GM10266 (cell line): ENCODE measurements around the gene MAGI2.

ENCODE experiments used
- DNase-seq: peaks from one replicate; pipeline ENCODE4 v3.0.0; 2012; ENCODE audit errors: extremely low spot score
- CTCF ChIP-seq: IDR thresholded peaks from 2 replicates; pipeline ENCODE4 v1.5.1; 2012; ENCODE audit warnings: mild to moderate bottlenecking, low read depth; ENCODE audit not compliant: control insufficient read depth, insufficient read depth; ENCODE audit errors: missing control alignments

The MAGI2 gene

GRCh38 chr7:79453558-79454360 is at the start of gene MAGI2:
Gene MAGI2, minus strand, starts transcription at chr7:79453667. Its CDS starts 347 bp downstream, at chr7:79453320.
- DNase-seq: no peak
- no peak for TF ChIP-seq CTCF

- no peak for DNase-seq
- no peak for TF ChIP-seq CTCF
Observed at GRCh38 chr7:79502151-79502550, 48.7 kb upstream of the MAGI2 start.

GRCh38 chr7:79500759-79501158 is 47.3 kb upstream of the MAGI2 start:
- no peak for TF ChIP-seq CTCF
- no peak for DNase-seq

- DNase-seq: no peak
- TF ChIP-seq CTCF: no peak
Observed at GRCh38 chr7:79497728-79498127, 44.3 kb upstream of the MAGI2 start.

- no peak for TF ChIP-seq CTCF
- DNase-seq: no peak
Observed at GRCh38 chr7:79495544-79496272, 42.2 kb upstream of the MAGI2 start.

GRCh38 chr7:79494046-79494445 is 40.6 kb upstream of the MAGI2 start:
- TF ChIP-seq CTCF: no peak
- DNase-seq: no peak

GRCh38 chr7:79489371-79489770 is 35.9 kb upstream of the MAGI2 start:
- DNase-seq: no peak
- TF ChIP-seq CTCF: no peak
